Lower leg skin (tissue), 3 donors: Measurements from ENCODE around the gene ADGRG7.

ENCODE experiments used
- POLR2A ChIP-seq, 2 donors: fragments of 450-650 bp; IDR thresholded peaks; one replicate each; pipeline ENCODE4 v1.6.1; 2016 to 2017; ENCODE audit warnings: antibody characterized with exemption in 2 of 2, mild to moderate bottlenecking in 1 of 2, moderate library complexity in 1 of 2
- TF ChIP-seq, protein P1 (sequence below), 3 donors: fragments of 450-650 bp; IDR thresholded peaks; one replicate each; pipeline ENCODE4 v1.5.1; 2016; ENCODE audit warnings: antibody characterized with exemption in 3 of 3, mild to moderate bottlenecking in 3 of 3, moderate library complexity in 2 of 3

DNA sequence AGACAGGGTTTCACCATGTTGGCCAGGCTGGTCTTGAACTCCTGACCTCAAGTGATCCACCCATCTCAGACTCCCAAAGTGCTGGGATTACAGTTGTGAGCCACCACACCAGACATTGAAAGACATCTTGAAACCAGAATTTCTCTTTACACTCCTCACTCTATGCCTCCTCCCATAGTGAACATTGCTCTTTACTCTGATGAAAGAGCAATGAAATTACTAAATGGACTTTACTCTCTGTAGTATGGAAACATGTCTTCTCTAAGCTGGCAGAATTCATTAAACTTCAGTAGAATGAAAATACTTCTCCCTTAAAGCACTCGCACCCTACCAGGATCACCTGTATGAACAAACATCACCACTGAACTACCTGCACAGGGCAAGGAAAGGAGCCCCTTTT, 72.1 kb downstream of the ADGRG7 start:
- TF ChIP-seq, protein P1, sequence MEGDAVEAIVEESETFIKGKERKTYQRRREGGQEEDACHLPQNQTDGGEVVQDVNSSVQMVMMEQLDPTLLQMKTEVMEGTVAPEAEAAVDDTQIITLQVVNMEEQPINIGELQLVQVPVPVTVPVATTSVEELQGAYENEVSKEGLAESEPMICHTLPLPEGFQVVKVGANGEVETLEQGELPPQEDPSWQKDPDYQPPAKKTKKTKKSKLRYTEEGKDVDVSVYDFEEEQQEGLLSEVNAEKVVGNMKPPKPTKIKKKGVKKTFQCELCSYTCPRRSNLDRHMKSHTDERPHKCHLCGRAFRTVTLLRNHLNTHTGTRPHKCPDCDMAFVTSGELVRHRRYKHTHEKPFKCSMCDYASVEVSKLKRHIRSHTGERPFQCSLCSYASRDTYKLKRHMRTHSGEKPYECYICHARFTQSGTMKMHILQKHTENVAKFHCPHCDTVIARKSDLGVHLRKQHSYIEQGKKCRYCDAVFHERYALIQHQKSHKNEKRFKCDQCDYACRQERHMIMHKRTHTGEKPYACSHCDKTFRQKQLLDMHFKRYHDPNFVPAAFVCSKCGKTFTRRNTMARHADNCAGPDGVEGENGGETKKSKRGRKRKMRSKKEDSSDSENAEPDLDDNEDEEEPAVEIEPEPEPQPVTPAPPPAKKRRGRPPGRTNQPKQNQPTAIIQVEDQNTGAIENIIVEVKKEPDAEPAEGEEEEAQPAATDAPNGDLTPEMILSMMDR (IDR thresholded peaks at IDR 0.05) = no peak
- no peak for TF ChIP-seq POLR2A (IDR thresholded peaks at IDR 0.05)
